COLO829 (cell line): ENCODE data around the gene ZNF512B.
"Not testable (repeated sequence)": the region's sequence is repeated elsewhere in the genome, so short reads cannot be mapped to it uniquely, and the experiment has no call there.

Experiments
- DNase-seq: peaks from one replicate; pipeline ENCODE4 v3.0.0; 2012; ENCODE audit warnings: low spot score

The ZNF512B gene

DNA sequence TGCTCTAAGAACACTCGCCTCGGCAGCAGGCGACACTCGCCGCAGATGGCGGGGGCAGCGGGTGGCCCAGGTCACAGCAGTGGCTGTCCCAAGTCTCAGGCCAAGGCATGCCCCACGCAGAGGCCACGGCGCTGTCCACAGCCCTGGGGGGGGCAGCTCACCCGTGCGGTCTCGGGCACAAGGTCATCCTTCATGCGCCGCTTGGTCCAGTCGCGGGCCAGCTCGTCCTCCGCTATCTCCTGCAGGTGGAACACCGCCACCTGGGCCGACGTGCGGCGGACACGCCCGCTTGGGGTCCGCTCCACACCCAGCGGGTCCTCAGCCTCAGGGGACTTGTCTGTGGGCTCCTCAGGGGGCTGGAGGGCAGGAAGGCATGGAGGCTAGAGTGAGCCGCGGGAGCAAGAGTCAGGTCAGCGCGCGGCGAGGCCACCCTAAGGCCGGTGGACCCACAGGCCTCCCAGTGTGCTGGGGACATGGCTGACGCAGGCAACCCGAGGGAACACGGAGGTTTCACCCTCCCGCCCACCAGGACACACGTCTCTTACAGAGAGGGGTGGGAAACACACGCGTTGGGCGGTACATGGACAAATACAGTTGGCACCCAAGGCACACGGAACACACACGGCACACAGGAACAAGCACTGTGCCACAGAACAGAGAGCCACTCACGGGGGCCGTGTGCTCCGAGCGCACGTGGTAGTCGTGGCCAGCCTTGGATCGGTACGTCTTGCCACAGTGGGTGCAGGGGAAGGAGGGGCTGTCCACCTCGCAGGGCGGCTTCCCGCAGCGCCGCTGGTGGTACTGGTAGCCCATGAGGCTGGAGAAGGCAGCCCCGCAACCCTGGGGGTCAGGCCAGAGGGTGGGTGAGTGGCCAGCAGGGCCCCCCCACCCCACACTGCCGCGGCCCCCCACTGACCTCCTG lies 7.0 kb downstream of the ZNF512B start:
- DNase-seq: no peak

DNA sequence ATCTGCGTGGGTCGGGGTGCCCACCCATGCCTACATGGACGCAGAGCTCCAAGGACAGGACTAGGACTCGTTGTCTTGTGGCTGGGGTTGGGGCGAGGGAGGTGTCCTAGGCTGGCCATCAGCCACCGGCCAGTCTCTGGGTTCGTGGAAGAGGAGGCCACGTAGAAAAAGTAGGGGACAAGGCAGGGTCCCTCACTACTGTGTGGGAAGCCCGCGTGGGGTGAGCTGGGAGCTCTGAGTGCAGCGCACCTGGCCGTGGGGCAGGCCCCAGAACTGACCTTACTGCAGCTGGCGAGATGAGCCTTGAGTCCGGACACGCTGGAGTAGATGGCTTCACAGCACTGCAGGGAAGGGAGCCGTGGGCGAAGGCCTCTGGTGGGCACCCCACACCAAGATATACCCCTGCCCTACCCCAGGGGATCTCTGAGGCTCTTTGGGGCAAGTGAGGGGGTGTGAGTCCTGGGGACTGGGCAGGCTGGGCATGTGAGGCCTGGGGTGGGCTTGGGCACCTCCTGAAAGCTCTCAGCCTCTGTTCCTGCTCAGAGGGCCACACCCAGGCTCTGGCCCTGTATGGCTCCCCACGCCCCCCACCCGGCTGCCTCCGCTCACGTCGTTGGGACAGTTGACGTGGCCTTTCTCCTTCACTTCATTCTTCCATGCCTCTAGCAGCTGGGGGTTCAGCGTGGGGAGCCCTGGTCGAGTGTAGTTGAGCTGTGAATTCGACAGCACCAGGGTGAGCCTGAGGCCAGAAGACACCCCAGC lies 7.9 kb downstream of the ZNF512B start:
- DNase-seq: no peak

DNA sequence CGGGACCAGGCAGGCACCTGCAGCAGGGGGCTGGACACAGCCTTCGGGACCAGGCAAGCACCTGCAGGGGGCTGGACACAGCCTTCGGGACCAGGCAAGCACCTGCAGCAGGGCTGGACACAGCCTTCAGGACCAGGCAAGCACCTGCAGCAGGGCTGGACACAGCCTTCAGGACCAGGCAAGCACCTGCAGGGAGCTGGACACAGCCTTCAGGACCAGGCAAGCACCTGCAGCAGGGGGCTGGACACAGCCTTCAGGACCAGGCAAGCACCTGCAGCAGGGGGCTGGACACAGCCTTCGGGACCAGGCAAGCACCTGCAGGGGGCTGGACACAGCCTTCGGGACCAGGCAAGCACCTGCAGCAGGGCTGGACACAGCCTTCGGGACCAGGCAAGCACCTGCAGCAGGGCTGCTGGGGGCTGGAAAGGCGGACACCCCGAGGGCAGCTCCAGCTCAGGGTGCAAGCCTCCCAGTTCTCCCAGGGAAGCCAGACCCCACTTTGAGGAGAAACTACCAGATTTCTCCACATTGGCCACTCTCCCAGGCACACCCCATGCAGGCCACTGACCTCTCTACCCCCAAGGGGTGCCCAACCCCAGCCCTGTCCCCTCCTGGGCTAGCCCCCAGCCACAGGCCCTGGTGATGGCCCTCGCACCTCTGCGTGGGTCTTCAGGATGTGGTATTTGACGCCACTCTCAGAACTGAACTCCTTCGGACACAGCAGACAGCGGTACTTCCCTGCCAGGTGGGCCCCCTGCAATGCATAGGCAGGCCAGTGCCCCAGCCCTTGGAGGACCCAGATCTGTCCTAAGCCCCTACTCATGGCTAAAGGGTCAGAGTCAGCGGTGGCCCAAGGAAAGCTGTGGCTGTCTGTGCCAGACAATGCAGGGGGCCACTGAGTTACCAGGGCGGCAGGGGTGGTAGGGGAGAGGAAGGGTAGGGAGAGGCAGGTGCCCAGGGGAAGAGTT lies 8.8 kb downstream of the ZNF512B start:
- not testable (repeated sequence) for DNase-seq

DNA sequence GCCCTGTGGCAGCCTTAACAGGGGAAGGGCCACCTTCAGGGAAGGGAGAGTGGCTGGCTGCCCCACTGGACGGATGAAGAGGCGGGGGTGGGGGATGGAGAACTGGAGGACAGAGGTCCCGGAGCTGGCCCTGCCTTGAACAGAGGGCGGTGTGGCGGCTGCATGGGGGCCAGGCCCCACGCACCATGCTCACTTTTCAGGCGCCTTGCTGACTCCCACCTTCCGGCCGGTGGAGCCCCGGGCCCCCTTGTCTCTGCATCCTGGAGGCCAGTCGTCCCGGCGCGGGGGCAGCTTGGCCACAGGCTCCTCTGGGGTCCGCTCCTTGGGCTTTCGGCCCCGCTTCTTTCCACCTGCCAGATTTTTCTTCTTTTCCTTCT lies 10.0 kb downstream of the ZNF512B start:
- DNase-seq: no peak

DNA sequence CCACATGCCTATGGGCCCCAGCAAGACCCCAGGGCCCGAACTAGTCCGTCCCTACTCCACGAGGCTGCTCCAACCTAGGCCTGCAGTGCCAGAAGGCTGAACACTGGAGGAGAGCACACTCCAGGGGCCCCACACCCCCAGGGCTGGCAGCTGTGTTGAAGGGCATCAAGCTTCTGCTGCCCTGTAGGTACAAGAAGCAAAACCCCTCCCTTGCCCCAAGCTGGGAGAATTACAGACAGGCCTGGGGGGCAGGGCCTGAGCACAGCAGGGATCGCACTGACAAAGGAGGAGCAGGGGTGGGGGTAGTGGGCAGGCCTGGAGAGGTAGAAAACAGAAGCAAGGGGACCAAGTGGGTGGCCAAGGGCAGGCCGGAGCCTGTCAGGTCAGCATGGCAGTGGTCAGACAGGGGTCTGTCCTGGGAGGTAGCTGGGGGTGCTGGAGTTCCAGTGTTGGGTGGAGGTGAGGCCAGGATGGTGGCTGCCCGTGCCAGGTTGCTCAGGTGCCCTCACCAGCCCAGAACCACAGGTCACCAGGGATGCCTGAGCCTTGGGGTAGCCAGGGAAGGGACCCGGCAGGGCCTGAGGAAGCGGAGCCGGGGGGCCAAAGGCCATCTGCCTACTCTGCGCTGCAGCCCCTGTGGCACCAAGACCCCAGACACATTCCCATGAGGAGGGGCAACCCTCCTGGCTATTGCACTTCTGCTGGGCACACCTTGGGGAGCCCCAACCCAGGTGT lies 10.6 kb downstream of the ZNF512B start:
- DNase-seq: no peak

DNA sequence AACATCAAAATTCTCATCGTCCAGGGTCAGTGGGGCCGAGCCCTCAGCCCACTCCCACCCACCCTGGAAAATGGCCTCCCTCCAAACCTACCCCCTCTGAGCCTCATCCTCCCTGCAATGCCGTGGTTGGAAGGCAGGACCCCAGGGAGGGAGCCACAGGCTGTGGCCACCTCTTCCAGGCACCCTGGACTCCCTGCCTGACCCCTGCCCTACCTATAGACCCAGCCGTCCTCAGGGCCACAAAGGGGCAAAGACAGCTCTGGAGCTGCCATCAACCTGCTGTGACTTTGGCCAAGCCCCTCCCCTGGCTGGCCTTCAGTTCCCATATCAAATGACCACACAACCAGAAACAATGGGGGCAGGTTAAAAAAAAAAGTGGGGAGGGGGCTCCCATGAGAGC lies 11.3 kb downstream of the ZNF512B start:
- DNase-seq: no peak

DNA sequence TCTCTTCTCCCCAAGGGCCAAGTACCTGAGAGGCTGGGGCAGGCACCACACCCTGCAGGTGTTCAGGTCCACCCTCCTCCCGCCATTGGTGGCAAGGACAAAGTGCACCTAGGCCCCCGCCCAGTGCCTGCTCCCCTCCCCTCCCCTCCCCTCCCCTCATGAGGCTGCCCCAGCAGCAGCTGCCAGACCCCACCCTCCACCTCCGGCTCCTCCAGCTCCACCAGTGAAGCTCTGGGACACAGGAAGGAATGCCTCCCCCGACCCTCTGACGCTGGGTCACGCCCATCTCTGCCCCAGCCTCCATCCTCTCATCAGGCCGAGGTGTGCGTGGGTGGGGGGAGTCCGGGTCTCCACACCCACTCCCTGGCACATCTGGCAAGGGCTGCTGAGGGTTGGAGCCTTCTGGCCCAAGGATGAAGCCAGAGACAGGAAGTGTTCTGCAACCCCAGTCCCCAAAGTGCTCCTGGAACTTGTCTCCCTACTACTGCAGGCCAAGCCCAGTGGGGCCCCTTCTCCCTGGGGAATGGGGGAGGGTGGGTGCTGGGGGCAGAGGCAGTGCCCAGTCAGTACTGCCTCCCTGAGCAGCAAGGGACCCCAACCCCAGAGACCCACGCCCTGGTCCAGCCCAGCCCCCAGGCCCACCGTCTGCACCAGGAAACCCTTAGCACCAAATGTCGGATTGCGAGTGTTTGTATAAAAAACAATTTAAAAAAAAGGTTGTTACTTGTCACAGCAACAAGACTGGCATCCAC lies 11.9 kb downstream of the ZNF512B start:
- no peak for DNase-seq

DNA sequence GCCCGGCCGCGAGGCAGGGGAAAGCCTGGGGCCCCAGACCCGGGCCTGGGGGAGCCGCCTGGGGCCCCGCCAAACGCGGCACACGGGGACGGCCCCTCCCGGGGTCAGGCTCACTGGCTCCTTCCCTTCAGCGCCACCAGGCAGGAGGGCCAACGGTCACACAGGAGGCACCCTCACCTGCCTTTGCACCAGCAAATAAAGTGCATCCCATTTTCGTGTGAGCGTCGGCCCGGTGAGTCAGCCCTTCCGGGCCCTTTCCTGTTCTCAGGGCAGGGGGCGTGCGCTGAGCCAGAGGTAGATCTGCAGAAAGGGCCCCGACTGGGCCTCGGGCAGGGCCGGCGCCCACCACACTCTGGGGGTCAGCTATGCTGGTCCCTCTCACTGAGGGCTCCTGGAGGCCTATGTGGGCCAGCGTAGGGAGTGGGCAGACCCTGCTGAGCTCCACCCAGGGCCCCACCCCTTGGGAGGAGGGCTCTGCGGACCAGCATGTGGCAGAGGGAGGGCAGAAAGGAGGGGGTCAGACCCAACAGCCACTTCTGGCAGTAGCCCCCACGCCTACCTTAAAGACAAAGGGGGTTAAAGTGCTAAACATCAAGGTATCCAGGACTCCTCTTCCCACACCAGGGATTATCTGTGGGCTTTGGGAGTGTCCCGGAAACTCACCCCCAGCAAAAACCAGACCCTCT lies 12.6 kb downstream of the ZNF512B start:
- DNase-seq: peak; percentile 86

DNA sequence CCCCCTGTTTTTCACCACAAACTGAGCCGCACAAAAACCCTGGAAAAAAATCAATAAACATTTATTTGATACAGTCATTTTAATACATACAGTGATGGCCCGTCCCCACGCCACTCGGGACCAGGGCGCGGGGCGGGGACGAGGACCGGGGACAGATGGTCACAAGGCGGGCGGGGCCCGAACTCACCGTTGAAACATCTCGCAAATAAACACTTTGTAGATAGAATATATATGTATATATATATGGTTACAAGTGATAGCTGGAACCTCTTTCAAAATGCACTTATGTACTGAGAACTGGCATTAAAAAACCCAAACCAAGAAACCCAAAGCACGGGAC lies 13.1 kb downstream of the ZNF512B start:
- DNase-seq: no peak

DNA sequence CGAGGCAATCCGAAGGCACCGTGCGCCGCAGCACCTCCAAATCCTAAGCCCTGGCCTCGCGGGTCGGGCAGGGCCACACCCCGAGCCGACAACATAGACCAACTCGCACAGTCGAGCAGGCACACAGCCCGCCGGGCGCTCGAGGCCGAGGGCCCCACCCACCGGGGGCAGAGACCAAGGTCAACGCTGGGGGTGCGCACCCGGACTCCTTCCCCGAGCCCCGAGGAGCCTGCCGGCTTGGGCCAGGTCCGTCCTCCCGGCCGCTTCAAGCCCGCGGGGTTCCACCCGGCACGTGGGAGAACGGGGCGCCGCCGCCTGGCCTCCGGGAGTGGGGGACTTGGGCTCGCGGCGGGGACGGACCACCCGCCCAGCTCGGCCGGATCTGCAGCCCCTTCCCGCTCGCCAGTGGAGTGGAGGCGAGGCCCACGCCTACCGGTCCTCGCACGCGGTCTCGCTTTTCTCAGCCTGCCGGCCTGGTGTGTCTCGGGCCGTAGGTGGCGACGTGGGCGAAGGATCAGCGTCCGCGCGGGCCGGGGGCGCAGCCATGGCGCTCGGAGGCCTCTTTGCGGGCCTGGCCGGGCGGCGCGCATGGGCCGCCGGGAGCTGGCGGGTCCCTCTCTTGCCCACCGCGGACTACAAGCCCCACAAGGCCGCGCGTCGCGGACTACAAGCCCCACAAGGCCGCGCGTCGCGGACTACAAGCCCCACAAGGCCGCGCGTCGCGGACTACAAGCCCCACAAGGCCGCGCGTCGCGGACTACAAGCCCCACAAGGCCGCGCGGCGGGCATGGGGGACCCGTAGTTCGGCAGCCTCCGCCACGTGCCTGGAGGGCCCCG lies 13.7 kb downstream of the ZNF512B start, which contains the start of gene UCKL1:
TSS of gene UCKL1 (minus strand) at position 590 of the 837 bp plus-strand sequence. CDS start at position 546, 44 bp downstream.
- peak; percentile 79 for DNase-seq

DNA sequence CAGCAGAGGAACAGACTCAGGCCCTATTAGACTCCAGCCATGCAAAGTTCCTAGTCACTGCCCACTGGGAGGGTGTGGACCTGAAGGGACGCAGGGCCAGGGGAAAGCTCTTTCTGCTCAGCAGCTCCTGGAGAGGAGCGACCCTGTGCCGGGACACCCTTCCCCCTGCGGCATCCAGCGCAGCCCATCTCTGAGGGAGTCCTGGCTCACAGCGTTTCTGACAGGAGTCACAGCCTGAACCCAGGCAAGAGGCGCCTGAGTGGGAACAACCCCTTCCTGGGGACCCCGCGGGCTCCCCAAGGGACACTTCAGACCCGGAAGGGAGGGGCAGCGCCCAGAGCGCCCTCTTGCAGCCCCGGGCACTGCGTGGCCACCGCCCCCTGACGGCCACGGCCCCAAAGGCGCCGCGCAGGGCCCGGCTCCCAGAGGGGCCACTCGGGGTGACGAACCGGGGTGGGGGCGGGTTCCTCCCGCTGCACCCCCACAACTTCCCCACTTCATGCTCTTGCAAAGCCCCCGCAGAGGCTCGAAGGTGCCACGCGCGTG lies 14.4 kb downstream of the ZNF512B start:
- DNase-seq: no peak

DNA sequence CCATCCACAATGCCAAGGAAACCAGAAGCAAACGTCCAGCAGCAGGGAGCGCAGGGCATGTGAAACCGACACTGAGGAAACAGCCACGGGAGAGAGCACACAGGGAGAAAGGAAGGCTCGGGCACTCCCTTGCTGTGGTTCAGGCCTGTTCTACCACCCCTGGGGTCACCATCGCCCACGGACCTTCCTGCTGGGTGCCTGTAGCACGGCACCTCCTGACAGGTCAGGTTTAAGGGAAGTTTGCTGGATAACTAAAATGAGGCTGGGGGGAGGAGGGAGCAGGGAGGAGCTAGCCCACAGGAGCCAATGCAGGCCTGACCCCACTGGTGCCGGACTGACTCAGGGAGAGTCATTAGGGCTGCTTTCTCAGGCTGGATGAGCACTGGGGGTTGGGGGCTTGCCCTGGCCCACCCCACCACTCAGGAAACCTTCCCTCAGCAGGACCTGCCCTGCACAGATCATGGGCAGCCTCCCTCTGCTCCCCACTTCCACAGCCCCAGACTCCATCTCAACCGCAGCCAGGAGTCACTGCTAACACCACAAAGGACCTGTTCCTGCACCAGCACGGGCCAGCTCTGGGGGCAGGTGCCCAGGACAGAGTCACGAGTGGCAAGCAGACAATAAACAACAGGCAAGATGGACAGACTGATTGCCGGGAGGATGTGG lies 15.8 kb downstream of the ZNF512B start:
- no peak for DNase-seq

DNA sequence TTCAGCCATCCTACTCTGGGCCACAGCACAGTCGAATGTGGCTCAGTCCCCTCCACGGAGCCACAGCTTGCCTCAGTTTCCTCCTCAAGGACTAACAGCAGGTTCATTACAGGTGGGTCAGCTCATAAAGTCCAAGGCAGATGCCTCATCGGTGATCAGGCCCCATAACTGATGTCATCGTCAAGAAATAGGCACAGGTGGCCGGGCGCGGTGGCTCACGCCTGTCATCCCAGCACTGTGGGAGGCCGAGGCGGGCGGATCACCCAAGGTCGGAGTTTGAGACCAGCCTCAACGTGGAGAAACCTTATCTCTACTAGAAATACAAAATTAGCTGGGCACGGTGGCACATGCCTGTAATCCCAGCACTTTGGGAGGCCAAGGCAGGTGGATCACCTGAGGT lies 17.0 kb downstream of the ZNF512B start:
- DNase-seq: no peak

DNA sequence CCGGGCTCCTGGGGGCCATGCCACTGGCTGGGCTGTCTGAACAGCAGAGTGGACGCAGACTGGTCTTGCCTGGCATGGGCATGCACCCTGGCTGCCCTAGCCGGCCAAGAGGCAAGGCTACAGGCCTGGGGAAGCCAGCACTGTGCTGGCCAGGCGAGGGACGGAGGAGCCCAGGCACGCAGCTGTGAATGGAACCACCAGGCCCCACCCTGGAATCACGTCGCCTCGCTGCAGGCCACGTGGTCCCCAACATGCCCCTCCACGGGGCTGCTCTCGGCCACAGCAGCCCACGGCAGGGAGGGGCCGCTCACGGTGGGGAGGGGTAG lies 17.6 kb downstream of the ZNF512B start:
- DNase-seq: no peak

DNA sequence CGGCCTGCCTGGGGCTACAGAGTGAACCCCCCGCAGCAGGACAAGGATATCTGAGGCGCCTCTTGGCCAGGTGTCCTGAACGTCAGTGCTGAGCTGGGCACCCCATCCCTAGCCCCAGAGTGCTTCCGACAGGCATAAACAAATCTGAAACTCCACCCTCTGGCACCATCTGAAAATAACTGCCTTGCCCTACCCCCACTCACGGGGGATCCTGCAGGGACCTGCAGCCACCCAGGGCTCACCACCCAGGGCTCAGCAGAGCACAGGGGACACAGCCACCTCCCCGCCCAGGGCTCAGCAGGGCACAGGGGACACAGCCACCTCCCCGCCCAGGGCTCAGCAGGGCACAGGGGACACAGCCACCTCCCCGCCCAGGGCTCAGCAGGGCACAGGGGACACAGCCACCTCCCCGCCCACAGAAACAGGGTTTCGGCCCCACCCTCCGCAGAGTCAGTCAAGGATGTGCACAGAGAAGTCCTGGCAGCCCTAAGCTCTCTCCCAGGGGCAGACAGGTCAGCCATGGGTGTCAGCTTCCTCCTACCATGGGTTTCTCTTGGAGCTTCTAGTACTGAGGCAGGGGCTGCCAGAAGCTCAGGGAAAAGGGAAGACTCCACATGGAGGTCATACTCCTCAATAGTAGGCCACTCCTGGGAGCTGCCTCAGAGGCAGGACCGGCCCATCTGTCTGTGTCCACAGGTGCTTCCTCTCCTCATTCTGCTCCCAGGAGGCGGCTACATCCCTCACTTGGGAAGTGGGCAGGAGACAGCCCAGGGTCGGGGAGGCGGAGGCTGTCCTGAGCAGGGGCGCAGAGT lies 18.1 kb downstream of the ZNF512B start:
- DNase-seq: no peak

DNA sequence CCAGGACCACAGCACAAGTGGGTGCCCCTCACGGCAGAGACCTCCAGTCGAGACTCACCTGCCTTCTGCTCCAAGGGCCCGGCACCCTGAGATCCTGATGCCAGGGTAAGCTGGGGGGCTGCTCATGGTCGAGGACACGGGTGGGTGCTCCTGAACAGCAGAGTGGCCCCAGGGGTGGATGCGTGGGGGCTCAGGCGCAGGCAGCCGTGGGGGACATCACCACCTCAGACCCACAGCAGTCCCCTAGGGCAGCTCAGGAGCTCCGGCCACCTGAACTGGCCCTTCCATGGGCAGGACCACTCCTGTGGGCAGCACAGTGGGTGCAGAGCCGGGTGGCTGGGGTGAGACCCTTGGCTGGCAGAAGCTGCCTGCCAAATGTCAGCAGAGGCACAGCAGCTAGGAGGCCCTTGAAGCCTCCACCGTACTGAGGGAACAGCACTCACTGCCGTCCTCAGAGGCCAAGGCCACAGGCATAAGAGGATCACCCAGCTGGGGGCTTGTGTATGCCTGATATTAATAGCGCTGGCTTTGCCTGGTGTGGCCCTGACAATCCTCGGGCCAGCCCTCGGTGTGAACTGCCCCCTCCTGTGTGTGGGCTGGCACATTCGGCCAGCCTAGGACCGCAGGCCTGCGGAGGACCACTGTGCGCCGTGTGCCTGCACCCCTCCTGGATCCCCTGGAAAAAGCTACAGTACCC lies 18.9 kb downstream of the ZNF512B start:
- DNase-seq: no peak
